ENCODE results near the gene IL17RB. TPM values are rescaled to one million over a fixed set of nuclear protein-coding genes. Genes with fewer than 3 reads are reported as not detected.
A peak's percentile ranks its signal among the peaks of the same experiment; 100 is the strongest.

IL17RB gene
- 0.41 and 2.7 TPM in 2 replicates for total RNA-seq (2014; rRNA removed; shearing (Covaris generic); ENCODE audit: low replicate concordance)

GRCh38 chr3:53846134-53846850 lies at the start of gene IL17RB, which contains the start of gene CHDH:
IL17RB (plus strand) TSS chr3:53846568; CDS start chr3:53846589, 21 bp downstream.
CHDH (minus strand) TSS chr3:53846419; CDS start chr3:53824008, 22,411 bp downstream.
- in situ Hi-C loops (cut with HindIII; ENCODE audit: low pct_unique_long_range_greater_than_20kb, low sequenced_read_pairs), result no loop called here
- peak; percentile 52 for DNase-seq (ENCODE audit: low read depth)

GRCh38 chr3:53798144-53798543 lies 48.2 kb upstream of the IL17RB start:
- no peak for DNase-seq (ENCODE audit: low read depth)
- in situ Hi-C loops (cut with HindIII; ENCODE audit: low pct_unique_long_range_greater_than_20kb, low sequenced_read_pairs), result no loop called here

GRCh38 chr3:53799338-53799865 lies 47.0 kb upstream of the IL17RB start:
- no peak for DNase-seq (ENCODE audit: low read depth)

GRCh38 chr3:53800041-53800906 lies 46.1 kb upstream of the IL17RB start:
- DNase-seq (ENCODE audit: low read depth), result no peak
- in situ Hi-C loops (cut with HindIII; ENCODE audit: low pct_unique_long_range_greater_than_20kb, low sequenced_read_pairs), result no loop called here

More at GRCh38 chr3:53799338-53799865, 47.0 kb upstream of the IL17RB start:
- in situ Hi-C loops (cut with HindIII; ENCODE audit: low pct_unique_long_range_greater_than_20kb, low sequenced_read_pairs), result no loop called here

- DNase-seq (ENCODE audit: low read depth), result no peak
- in situ Hi-C loops (cut with HindIII; ENCODE audit: low pct_unique_long_range_greater_than_20kb, low sequenced_read_pairs), result no loop called here
Measured at GRCh38 chr3:53801319-53801718, 45.0 kb upstream of the IL17RB start.

- in situ Hi-C loops (cut with HindIII; ENCODE audit: low pct_unique_long_range_greater_than_20kb, low sequenced_read_pairs), result no loop called here
- no peak for DNase-seq (ENCODE audit: low read depth)
Measured at GRCh38 chr3:53802256-53802880, 44.0 kb upstream of the IL17RB start.

- no peak for DNase-seq (ENCODE audit: low read depth)
- in situ Hi-C loops (cut with HindIII; ENCODE audit: low pct_unique_long_range_greater_than_20kb, low sequenced_read_pairs), result no loop called here
Measured at GRCh38 chr3:53803124-53803815, 43.1 kb upstream of the IL17RB start.

- DNase-seq (ENCODE audit: low read depth), result no peak
Measured at GRCh38 chr3:53803816-53804695, 42.3 kb upstream of the IL17RB start.

GRCh38 chr3:53804697-53805462 lies 41.5 kb upstream of the IL17RB start:
- DNase-seq (ENCODE audit: low read depth), result peak; percentile 72
- in situ Hi-C loops (cut with HindIII; ENCODE audit: low pct_unique_long_range_greater_than_20kb, low sequenced_read_pairs), result no loop called here

More at GRCh38 chr3:53803816-53804695, 42.3 kb upstream of the IL17RB start:
- in situ Hi-C loops (cut with HindIII; ENCODE audit: low pct_unique_long_range_greater_than_20kb, low sequenced_read_pairs), result no loop called here

- DNase-seq (ENCODE audit: low read depth), result no peak
Measured at GRCh38 chr3:53805463-53806159, 40.8 kb upstream of the IL17RB start.

GRCh38 chr3:53806182-53807116 lies 39.9 kb upstream of the IL17RB start:
- in situ Hi-C loops (cut with HindIII; ENCODE audit: low pct_unique_long_range_greater_than_20kb, low sequenced_read_pairs), result no loop called here
- DNase-seq (ENCODE audit: low read depth), result peak; percentile 80

More at GRCh38 chr3:53805463-53806159, 40.8 kb upstream of the IL17RB start:
- in situ Hi-C loops (cut with HindIII; ENCODE audit: low pct_unique_long_range_greater_than_20kb, low sequenced_read_pairs), result no loop called here

- in situ Hi-C loops (cut with HindIII; ENCODE audit: low pct_unique_long_range_greater_than_20kb, low sequenced_read_pairs), result no loop called here
- DNase-seq (ENCODE audit: low read depth), result no peak
Measured at GRCh38 chr3:53807117-53807810, 39.1 kb upstream of the IL17RB start.

- in situ Hi-C loops (cut with HindIII; ENCODE audit: low pct_unique_long_range_greater_than_20kb, low sequenced_read_pairs), result no loop called here
- DNase-seq (ENCODE audit: low read depth), result no peak
Measured at GRCh38 chr3:53808496-53808895, 37.9 kb upstream of the IL17RB start.

- DNase-seq (ENCODE audit: low read depth), result no peak
- in situ Hi-C loops (cut with HindIII; ENCODE audit: low pct_unique_long_range_greater_than_20kb, low sequenced_read_pairs), result no loop called here
Measured at GRCh38 chr3:53809267-53809666, 37.1 kb upstream of the IL17RB start.
